ENCODE data around the gene KCTD17. TPM values are rescaled to one million over a fixed set of nuclear protein-coding genes. Genes with fewer than 3 reads are reported as not detected.

Gene KCTD17, protein sequence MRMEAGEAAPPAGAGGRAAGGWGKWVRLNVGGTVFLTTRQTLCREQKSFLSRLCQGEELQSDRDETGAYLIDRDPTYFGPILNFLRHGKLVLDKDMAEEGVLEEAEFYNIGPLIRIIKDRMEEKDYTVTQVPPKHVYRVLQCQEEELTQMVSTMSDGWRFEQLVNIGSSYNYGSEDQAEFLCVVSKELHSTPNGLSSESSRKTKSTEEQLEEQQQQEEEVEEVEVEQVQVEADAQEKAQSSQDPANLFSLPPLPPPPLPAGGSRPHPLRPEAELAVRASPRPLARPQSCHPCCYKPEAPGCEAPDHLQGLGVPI
- 31.5 and 39.5 TPM in 2 replicates for total RNA-seq

GRCh38 chr22:37051391-37052385, at the start of gene KCTD17:
Gene KCTD17, plus strand, starts transcription at chr22:37051742. Its CDS starts 19 bp downstream, at chr22:37051761.

DNA sequence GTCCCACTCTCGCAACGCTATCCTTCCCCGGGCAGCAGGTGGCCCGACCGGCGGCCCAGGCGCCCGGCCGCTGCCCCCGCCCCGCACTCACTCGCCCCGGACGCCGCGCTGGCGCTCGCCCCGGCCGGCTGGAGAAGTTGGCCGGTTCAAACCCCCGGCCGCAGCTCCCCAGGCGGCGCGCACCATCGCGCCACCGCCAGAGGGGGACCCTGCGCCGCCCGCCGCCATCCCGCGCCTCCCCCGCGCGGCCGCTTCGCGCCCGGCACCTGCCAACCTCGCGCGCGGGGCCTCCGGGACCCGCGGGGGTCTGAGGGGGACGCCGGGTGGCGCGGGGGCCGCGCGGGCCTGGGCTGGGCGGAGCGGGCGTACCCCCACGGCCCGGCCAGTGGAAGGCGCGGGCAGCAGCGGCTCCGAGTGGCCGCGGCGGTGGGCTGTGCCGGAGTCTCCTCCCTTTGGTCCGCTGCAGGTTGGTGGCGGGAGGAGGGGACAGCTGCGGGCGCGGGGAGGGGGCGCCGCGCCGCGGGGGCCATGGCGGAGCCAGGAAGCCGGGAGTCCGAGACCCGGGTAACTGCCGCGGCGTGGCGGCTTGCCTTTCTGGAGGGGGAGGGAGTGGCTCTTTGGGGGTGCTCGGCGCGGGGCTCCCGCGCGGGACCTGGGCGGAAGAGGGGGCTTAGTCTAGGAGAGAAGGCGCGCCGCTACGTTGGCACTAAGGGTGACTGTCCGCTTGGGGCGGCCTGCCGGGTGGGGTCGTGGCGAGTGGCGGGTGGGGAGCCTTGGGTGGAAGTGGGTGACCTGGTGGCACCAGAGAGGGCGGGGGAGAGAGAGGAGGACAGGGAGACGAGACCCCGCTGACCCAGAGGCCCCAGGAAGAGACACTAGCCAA, 32.0 kb upstream of the KCTD17 start, which contains the start of the genes MPST and TST:
TSS of gene MPST (plus strand) at position 434 of the 883 bp plus-strand sequence. CDS start at position 529, 95 bp downstream.
TSS of gene TST (minus strand) at position 139 of the 883 bp plus-strand sequence. CDS start 715 bp downstream, outside the sequence.

DNA sequence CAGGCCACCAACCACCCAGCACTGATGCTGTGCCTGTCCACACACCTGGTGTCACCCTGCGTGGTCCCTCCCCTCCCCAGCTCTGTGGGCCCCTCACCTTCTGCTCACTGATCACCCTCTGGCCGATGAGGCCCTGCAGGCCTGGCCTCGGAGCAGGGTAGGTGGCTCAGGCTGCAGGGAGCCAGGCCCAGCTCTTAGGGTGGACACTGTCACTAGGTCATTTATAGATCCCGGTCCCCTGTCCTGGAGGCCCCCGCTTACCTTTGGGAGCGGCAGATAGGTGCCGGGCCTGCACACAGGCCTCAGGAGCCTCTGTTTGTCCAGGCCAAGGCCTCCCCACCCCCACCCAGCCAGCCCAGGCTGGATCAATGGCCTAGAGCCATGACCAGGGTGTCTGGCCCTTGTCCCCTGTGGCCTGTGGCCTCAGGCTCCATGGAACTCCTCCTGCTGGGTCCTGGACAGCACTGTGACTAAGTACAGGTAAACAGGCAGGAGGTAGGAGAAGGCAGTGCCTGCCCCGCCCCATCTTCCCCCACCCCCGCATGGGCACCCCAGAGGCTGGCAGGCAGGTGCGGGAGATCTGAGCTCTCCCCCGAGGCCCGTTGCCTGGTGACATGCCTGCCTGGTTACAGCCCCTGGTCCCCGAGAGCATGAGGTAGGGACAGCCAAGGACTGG, 57.8 kb downstream of the KCTD17 start, which contains the start of gene TMPRSS6:
TSS of gene TMPRSS6 (minus strand) at position 472 of the 676 bp plus-strand sequence. CDS start 6,296 bp downstream, outside the sequence.

Other genes with a start within 250 kb of the KCTD17 start
- not detected in 2 replicates for gene PVALB, start 234.7 kb upstream of the KCTD17 start, total RNA-seq
- under 0.01 TPM in 1 of 2 replicates, not detected in the other for gene NCF4, start 190.7 kb upstream of the KCTD17 start, total RNA-seq
- gene CSF2RB, start 138.1 kb upstream of the KCTD17 start, total RNA-seq, result 15.6 and 19.1 TPM in 2 replicates
- 83.5 and 89.5 TPM in 2 replicates for gene TST, start 32.3 kb upstream of the KCTD17 start, total RNA-seq
- 137 and 154 TPM in 2 replicates for gene MPST, start 32.0 kb upstream of the KCTD17 start, total RNA-seq
- not detected in 2 replicates for gene TMPRSS6, start 58.0 kb downstream of the KCTD17 start, total RNA-seq
- under 0.01 TPM in 1 of 2 replicates, not detected in the other for gene IL2RB, start 98.2 kb downstream of the KCTD17 start, total RNA-seq
- gene C1QTNF6, start 136.5 kb downstream of the KCTD17 start, total RNA-seq, result 11.9 and 13.6 TPM in 2 replicates
- gene SSTR3, start 160.7 kb downstream of the KCTD17 start, total RNA-seq, result not detected in 2 replicates
- 8.8 and 19.5 TPM in 2 replicates for gene RAC2, start 192.5 kb downstream of the KCTD17 start, total RNA-seq
- 0.15 TPM in 1 of 2 replicates, not detected in the other for gene CYTH4, start 230.8 kb downstream of the KCTD17 start, total RNA-seq